Erythroblast (primary cell): Measurements from ENCODE around the gene BORCS8.

ENCODE experiments used
- GATA1 ChIP-seq: IDR thresholded peaks from 2 replicates; pipeline ENCODE4 v1.6.1; 2011; ENCODE audit warnings: low read depth, mild to moderate bottlenecking, control low read depth, low read length, moderate library complexity
- POLR2A ChIP-seq: IDR thresholded peaks from 2 replicates; pipeline ENCODE4 v1.6.1; 2011; ENCODE audit warnings: mild to moderate bottlenecking, low read length

GRCh38 chr19:19186742-19187141 lies 5.2 kb downstream of the BORCS8 start:
- TF ChIP-seq POLR2A, result no peak
- no peak for TF ChIP-seq GATA1
